Measurements from ENCODE around the gene CRNN. TPM values are rescaled to one million over a fixed set of nuclear protein-coding genes. Genes with fewer than 3 reads are reported as not detected.

CRNN gene
- total RNA-seq, 1 donor from 2014 or later = 26.0 TPM

DNA sequence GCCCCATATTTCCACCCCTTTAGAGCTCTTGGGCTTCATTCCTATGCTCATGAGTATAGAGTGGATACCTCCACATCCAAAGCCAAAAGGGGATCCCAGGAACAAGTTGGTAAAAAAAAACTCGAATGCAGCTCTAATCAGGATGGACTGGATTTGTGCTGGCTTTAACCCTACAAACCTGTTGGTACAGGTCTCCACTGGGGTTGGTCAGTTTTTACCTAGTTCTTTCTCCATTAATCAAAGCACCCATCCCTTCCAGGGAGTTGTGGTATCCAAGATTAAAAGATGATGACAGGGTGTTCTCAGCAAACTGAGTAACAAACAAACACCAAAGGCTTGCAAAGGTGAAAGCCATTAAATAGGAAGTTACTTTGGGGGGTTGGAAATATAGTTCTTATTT, 5.9 kb upstream of the CRNN start:
- no peak for DNase-seq

DNA sequence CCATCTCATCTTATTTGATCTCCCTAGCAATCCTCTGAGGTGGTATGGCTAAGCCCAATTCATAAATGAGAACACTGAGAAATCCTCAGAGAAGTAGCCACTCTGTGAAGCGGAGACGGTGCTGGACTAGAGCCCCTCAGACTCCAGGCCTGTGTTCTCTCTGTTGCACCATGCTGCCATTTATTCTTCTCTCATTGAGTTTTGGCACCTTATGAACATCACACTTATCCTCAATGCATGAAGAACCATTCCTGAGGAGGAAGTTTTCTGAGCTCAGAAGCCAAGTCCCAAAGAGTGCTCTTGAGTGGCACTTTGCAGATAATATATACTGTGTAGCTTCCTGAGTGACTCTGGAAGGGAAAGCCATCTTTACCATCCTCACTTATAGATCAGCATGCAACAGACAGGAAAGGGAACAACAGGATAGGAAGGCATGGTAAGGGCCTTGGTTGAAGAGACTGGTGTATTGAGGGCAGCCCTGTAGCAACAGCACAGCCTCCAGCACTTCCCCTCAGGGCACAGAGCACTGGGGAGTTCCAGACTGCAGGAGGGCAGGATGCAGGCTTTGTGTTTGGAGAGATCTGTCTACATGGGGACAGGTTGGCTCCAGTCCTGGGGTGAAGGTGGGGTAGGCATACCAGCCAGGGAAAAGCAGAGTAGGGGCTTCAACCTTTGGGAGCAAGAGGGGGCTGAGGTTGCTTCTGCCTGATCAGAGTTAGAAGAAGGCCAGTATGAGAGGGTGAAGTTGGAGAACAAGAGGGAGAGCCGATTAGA, 1.6 kb upstream of the CRNN start:
- no peak for DNase-seq

DNA sequence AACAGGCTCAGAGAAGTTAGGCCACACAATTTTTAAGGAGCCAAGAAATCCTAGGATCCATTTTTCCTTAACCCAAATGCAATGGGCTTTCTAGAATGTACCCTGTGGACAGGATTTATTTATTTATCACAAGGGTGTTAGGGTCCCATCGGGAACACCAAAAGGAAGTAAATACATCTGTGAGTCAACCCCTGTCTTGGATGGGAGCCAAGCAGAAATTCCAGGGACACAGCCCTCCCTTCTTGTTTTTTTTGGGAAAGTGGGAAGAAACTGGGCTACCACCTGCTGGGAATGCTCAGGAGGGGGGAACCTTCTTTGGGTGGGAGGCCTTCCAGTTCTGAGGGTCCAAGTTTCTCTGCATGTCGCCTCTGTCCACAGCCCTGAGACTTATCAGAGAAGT, 1.3 kb downstream of the CRNN start:
- no peak for DNase-seq

DNA sequence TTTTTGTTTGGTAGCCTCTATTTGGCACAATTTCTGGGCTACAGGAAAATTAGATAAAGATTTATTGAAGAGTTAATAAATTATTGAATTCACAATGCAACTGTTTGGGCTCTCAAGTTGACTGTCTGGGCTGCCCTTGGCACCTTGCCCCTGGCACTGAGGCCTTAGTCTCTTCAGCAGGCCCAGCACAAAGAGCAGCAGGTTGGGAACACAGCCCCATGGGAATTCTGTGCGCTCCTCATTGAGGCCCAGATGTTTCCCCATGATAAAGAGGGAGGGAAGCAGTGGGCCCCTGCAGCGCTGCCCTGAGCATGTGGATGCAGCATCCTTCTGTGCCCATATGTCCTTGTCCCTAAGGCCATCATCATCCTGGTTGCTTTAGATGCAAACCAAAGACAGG, 2.9 kb downstream of the CRNN start:
- no peak for DNase-seq

DNA sequence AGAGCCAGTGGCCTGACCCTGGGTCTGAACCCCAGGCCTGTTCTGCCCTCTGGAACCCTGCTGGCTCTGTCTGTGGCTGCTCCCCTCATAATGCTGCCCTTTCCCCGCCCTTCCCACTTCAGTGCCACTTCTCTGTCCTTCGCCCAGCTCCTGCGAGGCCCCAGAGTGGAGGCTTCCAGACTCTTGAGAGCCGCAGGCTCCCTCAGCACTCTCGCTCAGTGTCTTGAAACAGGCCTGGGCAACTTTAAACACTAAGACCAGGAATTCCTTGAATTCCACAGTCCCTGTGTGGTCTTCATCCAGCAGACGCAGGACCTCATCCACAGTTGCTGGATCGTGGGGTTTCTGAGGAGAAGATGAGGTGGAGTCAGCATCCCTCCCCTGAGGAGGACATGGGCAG, 3.5 kb downstream of the CRNN start:
- no peak for DNase-seq

DNA sequence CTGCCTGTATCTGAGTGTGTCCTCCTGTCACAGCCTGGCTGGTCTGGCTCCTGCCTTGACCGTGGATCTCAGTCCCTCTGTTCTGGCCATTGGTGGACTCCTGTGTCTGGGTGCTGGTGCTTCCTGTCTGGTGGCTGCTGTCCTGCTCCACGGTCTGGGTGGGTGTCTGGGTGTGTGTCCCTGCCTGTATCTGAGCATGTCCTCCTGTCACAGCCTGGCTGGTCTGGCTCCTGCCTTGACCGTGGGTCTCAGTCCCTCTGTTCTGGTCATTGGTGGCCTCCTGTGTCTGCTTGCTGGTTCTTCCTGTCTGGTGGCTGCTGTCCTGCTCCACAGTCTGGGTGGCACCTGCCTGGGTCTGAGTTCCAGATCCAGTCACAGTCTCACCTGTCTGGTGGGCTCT, 4.0 kb downstream of the CRNN start:
- no peak for DNase-seq

DNA sequence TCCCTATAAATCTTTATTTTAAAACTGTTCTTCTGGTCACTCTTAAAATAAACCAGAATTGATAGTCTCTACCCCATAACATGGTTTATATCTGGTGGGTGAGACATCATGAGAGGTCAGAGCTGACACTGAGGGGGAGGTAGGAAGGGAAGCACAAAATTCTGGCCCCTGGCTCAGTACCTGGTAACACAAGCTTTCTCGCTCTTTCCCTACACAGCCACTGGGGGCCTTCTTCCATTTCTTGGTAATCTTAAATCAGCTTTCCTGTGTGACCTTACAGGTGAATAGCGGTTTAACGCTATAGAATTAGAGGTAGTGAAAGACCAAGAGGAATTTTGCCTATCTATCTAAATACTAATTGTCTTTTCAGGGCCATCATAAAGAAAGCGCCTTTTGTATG, 5.4 kb downstream of the CRNN start:
- DNase-seq = no peak

DNA sequence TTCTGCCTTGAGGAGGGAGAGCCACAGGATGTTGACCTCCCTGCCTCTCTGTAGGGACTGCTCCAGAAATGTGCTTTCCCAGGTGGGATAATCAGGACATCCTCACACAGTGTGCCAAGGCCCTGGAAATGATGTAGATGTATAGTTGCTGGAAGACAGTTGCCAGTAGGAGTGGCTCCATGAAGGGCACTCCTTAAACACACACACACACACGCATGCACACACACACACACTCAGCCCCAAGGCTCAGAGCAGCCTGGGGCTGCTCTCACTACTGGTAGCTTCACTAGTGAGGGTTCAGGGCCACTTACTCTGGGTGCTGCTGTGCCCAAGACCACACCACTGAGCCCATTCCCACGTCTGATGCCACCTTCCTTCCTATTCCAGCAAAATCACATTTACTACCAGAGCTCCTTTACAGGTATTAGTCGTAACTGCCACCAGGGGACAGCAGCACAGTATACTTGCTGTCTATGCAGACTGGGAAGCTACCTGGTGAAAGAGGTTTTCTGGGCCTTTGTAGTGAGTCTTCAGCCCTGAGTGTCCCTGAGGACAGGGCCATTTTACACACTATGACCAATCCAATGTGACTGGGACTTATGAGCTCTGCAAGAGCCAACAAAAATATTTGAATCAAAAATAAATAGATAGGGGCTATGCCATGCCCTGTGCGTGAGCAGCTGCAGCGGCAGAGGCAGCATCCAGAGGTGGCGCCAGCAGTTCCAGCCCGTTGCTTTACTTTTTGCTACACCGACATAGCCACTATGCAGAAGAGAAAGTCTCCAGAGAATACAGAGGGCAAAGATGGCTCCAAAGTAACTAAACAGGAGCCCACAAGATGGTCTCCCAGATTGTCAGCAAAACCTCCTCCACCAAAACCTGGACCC, 15.0 kb downstream of the CRNN start:
- DNase-seq = no peak

DNA sequence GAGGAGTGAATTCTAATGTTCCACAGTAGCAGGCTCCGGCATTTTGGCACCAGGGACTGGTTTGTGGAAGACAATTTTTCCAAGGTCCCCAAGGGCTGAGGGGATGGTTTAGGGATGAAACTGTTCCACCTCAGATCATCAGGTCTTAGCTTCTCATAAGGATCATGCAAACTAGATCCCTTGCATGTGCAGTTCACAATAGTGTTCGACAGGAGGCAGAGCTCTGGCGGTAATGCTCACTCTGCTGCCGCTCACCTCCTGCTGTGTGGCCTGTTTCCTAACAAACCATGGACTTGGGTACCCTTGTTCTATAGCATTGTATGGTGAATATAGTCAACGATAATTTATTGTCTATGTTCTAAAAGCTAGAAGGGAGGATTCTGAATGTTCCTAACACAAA, 16.6 kb downstream of the CRNN start:
- no peak for DNase-seq

DNA sequence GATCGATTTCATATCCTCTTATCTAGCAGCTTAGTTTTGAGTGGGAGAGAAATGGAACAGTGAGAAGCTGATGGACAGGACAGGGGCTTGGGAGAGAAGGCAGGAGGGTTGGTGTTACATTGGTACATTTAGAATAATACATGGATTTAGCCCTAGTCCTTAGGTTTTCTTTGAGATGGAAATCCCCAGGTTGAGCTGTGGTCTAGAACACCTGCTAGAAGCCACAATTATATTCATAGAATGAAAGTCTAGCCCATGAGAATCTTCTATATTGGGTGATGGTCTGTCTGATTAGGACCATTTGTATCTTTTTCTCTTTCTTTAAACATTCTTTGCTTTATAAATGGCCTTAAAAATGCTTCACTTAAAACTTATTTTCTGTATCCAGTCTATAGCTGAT, 19.9 kb downstream of the CRNN start:
- DNase-seq = no peak

DNA sequence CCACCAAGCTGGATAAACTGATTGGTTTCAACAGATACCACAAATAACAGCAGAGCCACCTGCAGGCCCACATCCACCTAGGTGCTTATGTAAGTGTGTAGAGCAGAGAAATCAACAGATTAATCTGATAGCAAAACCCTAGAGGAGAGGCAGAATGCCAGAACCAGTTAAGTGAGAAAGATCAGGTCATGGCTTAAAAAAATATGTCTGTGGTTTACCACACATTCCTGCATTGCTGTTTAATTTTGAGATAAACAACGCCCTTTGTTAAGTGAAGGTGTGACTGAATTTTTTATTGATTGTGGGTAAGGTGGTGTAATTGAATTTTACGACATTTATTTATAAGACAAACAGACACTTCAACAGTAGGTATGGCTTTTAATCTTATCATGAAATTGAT, 21.2 kb downstream of the CRNN start:
- DNase-seq = no peak

DNA sequence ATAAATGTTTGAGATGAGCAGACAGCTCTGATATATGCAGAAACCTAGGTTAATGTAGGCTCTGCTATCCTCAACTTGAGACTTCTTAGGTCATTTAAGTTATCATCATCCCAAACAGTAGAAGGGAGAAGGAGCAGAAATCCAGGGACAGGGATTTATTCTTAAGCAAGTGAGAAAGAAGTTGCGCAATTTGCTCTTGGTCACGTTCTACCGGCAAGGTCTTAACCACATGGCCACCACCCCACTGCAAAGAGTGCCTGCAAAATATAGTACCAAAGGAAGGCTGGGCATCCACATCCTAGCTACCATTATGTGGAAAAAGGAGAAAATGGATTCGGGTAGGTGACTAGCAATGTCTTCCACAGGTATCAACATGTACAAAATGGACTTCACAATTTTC, 25.2 kb downstream of the CRNN start:
- no peak for DNase-seq

DNA sequence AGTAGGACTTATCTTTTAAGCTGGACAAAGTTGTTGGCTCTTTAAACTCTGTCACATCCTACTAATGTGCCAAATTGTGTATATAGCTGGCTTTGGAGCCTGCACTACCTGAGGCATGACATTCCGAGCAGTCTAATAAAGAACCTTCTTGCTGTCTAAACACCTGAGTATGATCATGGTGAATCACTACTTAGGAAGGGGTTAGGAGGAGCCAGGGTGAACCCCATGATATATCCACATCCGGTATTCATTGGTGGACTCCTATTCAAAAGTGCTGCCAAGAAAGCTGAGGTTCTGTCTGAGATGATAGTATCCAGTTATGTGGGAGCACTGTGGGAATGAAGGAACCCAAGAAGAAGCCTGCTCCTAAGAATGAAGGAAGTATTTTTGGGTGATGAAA, 27.1 kb downstream of the CRNN start:
- no peak for DNase-seq

DNA sequence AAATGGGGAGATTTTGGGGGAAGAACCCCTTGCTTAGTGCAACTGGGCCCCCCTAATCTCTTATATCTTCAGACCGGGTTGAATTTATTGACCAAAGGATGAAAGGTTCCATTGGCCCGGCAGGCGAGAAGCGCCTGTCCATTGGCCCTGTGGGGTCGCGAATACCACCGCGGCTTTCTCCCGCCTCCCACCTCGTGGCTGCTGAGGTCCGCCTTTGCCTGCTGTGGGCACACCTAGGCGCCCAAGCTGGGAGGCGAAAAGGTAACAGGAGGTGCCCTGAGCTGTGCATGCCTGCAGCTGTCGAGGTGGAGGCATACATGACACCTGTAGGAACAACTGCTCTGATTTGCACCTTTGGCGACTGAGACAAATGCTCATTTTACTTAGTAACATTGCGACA, 33.1 kb downstream of the CRNN start:
- no peak for DNase-seq

DNA sequence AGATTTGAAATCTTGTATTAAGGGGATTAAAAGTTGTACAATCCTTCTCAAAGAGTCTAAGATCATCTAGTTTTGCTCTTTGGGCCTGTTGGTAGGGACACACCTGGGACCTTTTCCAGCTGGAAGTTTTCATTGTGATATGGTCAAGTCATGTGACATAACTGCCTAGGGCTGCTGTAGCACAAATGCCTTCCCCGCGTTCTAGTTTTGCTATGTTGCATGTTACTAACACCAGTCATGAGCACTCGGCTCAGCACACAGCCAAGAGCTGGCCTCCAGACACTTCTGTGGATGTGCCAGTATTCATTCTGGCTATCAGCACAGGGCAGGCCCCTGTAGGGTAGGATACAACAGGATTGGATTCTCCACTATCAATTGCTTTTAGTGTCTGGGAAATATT, 39.6 kb downstream of the CRNN start:
- no peak for DNase-seq

DNA sequence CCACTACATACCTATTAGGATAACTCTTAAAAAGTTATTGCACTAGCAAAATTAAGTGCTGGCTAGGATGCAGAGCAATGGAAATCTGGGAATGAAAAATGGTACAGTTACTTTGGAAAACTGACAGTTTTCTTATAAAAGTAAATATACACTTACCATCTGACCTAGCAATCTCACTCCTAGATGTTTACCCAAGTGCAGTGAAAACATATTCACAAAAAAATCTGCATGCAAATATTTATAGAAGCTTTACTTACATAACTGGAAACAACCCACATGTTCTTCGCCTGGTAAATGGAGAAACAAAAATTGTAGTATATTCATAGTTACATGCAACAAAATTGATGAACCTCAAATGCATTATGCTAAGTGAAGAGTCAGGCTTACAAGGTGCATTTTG, 41.4 kb downstream of the CRNN start:
- no peak for DNase-seq

DNA sequence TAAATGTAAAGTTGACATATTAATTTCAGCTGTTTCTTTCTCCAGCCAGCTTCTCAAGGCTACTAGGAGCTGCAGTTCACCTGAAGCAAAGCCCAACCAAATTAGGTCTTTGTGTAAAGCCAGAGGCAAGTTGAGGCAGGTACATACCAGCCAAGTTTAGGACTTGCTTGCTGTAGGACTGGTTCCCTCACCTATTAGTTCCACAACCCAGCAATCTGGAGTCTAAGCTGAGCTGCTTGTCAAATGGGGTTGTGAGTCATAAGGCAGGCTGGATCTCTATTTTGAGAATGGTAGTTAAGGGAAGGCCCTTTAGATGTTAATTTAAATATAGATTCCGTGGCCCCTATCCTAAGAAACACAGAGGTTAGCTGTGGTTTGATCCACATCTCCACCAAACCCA, 46.6 kb downstream of the CRNN start:
- DNase-seq = no peak

DNA sequence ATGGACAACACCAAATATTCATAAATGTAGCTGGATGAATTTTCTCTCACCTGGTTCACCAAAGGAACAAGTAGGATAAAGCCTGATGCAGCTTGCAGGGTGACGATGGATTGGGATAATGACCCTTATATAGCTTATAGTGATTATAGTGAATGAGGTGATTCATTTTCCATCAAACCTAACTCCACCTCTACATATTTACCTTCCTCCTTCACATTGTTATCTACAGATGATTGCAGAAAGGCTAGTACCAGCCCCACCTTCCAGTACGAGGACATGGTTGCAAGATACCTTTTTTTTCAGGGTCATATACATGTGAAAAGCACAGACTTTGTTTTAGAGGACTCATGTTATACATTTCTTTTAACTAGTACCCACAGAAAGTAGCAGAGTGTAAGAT, 54.2 kb downstream of the CRNN start, which contains the start of gene FLG2:
TSS of gene FLG2 (minus strand) at position 101 of the 400 bp plus-strand sequence. CDS start 1,122 bp downstream, outside the sequence.
- no peak for DNase-seq

Small RNAs within 50 kb of the gene (small RNA-seq; reads per million reads assigned to genes)
- gene HMGN3P1 (ENCODE audit: low replicate concordance) = not detected

Other genes starting within 250 kb of the CRNN start
- not detected for gene HRNR, start 190.1 kb downstream of the CRNN start, total RNA-seq
- gene FLG, start 89.0 kb downstream of the CRNN start, total RNA-seq = 5.9 TPM
- gene FLG2, start 54.3 kb downstream of the CRNN start, total RNA-seq = 0.21 TPM
- gene LCE5A, start 96.5 kb upstream of the CRNN start, total RNA-seq = not detected
- gene CRCT1, start 100.2 kb upstream of the CRNN start, total RNA-seq = 4.0 TPM
- not detected for gene LCE3E, start 152.5 kb upstream of the CRNN start, total RNA-seq
- gene LCE3D, start 166.3 kb upstream of the CRNN start, total RNA-seq = not detected
- not detected for gene LCE3C, start 186.0 kb upstream of the CRNN start, total RNA-seq
- not detected for gene LCE3B, start 199.5 kb upstream of the CRNN start, total RNA-seq
- not detected for gene LCE3A, start 208.8 kb upstream of the CRNN start, total RNA-seq
- gene LCE2D, start 249.1 kb upstream of the CRNN start, total RNA-seq = not detected